NCI-H82 (cell line): ENCODE measurements around the gene EPN3.

Experiments used
- DNase-seq: peaks from one replicate; lab custom pipeline; 2025; lab: John Stamatoyannopoulos, UW

Gene EPN3

GRCh38 chr17:50535407-50535806 lies 2.9 kb downstream of the EPN3 start:
- DNase-seq, result no peak

- no peak for DNase-seq
These were observed 4.4 kb downstream of the EPN3 start for GRCh38 chr17:50536683-50537646.

GRCh38 chr17:50537721-50538548 lies 5.4 kb downstream of the EPN3 start:
- DNase-seq, result no peak

DNA sequence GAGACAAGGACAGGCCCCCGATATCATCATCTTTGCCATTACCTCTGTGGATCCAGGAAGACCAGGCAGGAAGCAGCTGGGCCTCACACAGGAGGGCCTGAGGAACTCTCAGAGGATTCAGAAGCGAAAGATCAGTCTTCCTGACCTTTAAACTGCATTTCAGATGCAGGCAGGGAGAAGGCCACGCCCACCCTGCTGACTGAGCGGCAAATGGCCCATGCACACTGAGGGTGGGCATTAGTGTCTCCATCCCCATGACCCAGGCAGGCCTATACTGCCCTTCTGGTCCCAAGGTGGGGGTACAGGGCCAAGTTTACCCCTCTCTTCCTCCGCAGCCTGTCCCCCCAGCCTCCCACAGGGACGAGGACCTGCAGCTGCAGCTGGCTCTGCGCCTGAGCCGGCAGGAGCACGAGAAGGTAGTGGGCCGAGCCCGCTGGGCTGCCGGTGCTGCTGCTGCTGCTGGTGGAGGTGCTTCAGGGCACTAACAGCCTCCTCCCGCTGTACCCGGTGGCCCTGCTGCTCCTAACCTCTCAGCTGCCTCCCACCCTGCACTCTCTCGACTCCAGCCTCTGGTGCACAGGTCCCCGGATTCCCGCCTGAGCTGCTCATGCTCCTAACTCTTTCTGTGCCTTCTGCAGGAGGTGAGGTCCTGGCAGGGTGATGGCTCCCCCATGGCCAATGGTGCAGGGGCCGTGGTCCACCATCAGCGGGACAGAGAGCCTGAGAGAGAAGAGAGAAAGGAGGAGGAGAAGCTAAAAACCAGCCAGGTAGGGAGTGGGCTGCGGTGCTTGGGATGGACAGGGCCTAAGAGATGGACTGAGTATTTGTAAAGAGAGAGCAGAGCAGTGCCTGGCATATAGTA lies 6.2 kb downstream of the EPN3 start:
- DNase-seq, result no peak

DNA sequence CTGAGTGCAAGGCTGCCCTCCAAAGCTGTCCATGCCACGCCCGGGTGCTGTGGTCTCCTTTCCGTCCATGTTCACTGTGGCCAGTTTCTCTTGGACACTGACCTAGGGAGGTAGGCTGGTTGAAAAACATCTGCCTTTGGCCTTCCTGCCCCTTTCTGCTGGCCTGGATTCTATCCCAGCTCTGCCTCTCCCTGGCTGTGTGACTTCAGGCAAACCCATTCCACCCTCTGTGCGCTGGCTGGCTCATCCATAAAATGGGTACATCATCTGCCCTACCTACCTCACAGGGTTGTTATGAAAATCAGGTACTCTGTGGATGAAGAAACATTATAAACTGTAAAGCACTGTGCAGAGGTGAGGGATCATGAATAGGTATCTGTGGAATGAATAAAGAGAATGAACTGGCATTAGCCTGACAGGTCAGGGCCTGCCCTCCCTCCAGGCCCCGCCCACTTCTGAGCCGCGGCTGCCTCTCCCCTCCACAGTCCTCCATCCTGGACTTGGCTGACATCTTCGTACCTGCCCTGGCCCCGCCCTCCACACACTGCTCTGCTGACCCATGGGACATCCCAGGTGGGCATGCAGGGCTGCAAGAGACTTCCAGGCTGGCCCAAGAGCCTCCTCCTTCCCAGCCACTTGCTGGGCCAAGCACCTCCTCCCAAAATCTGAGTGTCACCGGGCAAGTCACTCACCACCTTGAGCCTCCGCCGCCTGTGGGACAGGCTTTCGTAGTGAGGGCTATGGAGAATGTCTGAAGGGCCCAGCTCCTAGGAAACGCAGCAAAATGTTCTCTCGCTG lies 7.4 kb downstream of the EPN3 start:
- DNase-seq, result no peak

DNA sequence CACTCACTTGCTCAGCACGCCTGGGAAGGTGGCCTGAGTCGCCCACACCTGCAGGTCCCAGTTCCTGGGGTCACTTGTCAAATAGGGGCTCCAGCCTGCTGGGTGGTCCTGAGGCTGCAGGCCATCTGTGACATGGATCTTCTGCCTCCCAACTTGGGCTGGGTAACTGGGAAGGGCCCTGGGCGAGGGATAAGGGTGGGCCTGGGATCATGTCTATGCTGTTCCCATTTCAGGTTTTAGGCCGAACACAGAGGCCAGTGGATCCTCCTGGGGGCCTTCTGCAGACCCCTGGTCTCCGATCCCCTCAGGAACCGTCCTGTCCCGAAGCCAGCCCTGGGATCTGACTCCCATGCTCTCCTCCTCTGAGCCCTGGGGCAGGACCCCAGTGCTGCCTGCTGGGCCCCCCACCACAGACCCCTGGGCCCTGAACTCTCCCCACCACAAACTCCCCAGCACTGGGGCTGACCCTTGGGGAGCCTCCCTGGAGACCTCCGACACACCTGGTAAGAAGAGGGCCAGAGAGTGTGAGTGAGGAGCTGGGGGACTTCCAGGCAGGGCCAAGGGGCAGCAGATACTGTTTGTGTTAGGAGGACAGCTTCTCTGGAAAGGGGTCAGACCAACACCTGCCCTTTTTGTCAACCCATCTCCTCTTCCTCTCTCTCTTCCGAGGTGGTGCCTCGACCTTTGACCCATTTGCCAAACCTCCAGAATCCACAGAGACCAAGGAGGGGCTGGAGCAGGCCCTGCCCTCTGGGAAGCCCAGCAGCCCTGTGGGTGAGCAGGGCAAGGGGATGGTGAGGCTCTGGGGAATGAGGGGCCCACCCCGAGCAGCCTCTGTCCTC lies 8.2 kb downstream of the EPN3 start:
- DNase-seq, result no peak

DNA sequence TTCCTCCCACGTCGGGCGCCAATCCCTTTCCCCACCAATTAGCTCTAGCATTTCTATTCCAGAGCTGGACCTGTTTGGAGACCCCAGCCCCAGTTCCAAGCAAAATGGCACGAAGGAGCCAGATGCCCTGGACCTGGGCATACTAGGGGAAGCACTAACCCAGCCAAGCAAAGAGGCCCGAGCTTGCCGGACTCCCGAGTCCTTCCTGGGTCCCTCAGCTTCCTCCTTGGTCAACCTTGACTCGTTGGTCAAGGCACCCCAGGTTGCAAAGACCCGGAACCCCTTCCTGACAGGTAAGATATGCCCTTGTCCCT lies 8.8 kb downstream of the EPN3 start:
- no peak for DNase-seq

DNA sequence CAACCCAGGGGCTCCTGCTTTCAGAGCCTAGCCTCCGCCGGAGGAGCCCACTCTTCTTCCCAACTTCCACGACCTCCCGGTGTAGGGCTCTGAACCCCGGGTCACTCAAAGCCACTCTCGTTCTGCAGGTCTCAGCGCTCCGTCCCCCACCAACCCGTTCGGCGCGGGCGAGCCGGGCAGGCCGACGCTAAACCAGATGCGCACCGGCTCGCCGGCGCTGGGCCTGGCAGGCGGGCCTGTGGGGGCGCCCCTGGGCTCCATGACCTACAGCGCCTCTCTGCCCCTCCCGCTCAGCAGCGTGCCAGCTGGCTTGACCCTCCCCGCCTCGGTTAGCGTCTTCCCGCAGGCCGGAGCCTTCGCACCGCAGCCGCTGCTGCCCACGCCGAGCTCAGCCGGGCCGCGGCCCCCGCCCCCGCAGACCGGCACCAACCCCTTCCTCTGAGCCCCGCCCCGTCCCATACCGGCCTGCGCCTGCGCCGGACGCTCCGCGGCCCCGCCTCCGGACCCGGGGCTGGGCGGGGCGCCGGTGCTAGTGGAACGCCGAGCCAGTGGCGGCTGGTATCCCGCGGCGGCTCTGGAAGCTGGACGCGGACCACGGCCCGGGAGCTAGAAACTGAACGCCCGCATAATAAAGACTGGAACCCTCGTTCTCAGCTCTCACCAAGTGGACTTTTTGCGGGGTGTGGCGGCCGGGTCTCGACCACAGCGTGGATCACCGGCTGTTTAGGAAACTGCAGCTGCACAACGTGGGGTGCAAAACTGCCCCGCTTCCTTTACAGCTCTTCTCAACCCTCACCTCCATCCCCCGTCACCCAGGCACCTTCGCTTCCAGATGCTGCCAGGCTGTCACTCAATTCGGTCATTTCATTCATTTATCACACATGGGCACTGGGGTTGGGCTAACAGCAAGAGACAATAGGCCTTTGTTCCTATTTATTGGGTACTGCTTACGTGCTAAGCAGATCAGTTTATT lies 9.5 kb downstream of the EPN3 start:
- DNase-seq, result peak; percentile 88

DNA sequence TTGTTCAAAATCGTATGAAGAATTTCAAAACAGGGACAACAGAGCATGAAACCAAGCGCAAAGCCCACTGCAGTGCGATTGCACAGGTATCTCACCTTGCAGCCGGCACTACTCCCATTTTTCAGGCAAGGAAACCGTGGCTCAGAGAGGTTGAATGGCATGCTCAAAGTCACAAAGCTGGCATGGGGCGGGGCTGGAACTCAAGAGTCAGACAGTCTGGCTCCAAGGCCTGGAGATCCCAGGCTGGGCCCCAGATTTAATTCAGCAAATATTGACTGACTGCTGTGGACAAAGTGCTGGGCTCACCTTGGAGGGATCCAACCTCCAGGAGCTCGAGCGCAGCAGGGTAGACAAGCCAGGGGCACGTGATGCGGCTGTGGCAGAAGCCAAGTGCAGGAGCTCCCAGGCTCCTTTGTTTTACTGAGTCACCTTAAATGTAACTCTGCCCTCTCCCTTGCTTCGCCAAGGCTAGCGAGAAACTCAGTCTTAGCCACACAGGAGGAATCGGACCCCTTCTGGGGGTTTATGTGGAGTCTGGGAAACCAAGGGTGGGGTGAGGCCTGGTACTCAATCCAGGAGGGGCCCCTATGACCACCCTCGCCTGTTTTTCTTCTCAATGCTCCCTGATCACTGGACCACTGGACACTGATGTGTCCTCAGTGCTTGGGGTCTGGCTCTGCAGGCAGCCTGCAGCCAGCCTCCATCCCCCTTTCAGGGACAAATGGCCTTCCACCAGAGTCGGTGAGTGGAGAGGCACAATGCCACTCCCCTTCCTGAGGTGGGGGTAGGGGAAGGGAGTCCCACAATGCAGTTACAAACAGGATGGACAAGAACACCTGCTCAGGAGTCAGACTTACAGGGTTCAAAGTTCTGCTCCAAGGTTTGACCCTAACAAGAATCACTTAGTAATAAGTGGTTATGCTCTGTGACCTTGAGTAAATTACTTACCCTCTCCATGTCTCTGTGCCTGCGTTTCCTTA lies 10.6 kb downstream of the EPN3 start:
- DNase-seq, result no peak

GRCh38 chr17:50544516-50544915 lies 12.0 kb downstream of the EPN3 start:
- DNase-seq, result no peak

- no peak for DNase-seq
These were observed 12.8 kb downstream of the EPN3 start for GRCh38 chr17:50545311-50545710.

- DNase-seq, result no peak
These were observed 14.1 kb downstream of the EPN3 start for GRCh38 chr17:50546701-50547034.

DNA sequence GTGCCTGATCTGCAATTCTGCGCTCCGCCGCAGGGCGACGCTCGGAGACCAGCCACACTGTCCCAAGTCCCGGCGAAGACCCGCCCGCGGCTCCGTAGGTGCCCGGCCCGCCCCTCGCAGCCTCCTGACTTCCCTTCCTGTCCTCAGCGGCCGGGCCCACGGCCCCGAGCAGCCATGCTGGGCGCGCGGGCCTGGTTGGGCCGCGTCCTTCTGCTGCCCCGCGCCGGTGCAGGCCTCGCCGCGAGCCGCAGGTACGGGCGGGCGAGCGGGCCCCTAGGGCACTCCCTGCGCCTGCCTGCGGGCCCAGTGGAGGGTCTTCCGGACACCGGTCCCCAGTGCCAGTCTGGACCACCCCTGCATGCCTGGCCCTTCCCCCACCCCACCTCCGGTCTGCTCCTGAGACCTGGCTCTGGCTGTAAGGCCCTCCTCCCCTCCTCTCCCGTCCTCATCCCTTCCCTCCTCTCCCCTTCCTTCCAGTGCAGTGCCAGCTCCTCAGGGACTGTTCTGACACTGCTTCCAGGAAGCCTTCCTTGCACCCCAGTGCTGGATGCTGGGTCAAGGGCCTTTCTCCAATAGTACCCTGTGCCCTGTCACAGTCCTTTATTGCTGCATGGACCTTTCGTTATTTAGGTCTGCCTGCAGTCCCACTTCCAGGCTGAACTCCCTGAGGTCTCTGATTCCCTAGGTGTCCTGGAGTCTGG lies 14.7 kb downstream of the EPN3 start, which contains the start of gene SPATA20:
Gene SPATA20, plus strand, starts transcription at position 140 of the 701 bp plus-strand sequence. Its CDS starts 35 bp downstream, at position 175.
- peak; percentile 96 for DNase-seq

DNA sequence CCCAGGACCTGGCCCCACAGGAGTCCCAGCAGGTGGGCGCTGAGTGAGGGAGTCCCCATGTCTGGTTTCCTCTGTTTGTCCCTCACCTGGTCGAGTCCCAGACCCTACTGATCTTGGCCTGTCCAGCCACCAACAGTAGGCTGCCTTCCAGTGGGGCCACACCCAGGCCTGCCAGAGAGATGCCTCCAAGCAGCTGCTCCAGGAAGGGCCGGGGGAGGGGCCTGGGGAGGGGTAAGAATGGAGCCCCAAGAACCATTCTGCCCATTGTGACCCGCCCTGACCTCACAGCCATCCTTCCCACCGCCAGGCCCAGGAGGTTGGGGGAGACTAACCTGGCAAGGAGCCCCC lies 15.2 kb downstream of the EPN3 start:
- DNase-seq, result no peak

DNA sequence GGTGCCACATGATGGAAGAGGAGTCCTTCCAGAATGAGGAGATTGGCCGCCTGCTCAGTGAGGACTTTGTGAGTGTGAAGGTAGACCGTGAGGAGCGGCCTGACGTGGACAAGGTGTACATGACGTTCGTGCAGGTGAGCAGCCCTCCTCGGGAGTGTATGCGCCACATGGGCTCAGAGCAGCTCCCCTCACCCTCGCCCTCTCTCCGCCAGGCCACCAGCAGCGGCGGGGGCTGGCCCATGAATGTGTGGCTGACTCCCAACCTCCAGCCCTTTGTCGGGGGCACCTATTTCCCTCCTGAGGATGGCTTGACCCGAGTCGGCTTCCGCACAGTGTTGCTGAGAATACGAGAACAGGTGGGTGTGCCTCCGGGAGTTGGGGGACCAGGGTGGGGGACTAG lies 16.3 kb downstream of the EPN3 start:
- DNase-seq, result no peak

- DNase-seq, result no peak
These were observed 16.9 kb downstream of the EPN3 start for GRCh38 chr17:50549256-50549941.

DNA sequence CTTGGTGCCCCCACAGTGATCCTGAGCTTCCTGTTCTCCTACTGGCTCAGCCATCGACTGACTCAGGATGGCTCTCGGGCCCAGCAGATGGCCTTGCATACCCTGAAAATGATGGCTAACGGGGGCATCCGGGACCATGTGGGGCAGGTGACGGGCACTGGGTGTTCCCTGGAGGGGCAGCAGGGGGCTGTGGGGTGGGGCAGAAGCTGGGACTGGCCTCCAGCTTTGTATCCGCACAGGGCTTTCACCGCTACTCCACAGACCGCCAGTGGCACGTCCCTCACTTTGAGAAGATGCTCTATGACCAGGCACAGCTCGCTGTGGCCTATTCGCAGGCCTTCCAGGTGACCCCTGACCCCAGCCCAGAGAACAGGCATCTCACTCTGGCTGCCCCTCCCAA lies 17.4 kb downstream of the EPN3 start:
- no peak for DNase-seq
